Nephron progenitor cell (in vitro differentiated cells): ENCODE data around the gene SH3RF1.
"Not testable (repeated sequence)": the region's sequence is repeated elsewhere in the genome, so short reads cannot be mapped to it uniquely, and the experiment has no call there.

Experiments
- DNase-seq: peaks from one replicate; pipeline ENCODE4 v3.0.0; 2021
- H3K27ac Mint-ChIP-seq: 2 replicates; pipeline ENCODE4 v1.8.0; 2021; ENCODE audit warnings: mild to moderate bottlenecking, moderate library complexity, mixed read lengths
- H3K27me3 Mint-ChIP-seq: 2 replicates; pipeline ENCODE4 v1.8.0; 2021; ENCODE audit warnings: mild to moderate bottlenecking, low read depth, mixed read lengths; ENCODE audit not compliant: poor library complexity
- H3K36me3 Mint-ChIP-seq: 2 replicates; pipeline ENCODE4 v1.8.0; 2021; ENCODE audit warnings: low read depth, mixed read lengths
- H3K4me1 Mint-ChIP-seq: 2 replicates; pipeline ENCODE4 v1.8.0; 2021; ENCODE audit warnings: mixed read lengths
- H3K4me3 Mint-ChIP-seq: 2 replicates; pipeline ENCODE4 v1.8.0; 2021; ENCODE audit warnings: mild to moderate bottlenecking, moderate library complexity, mixed read lengths
- H3K9me3 Mint-ChIP-seq: 2 replicates; pipeline ENCODE4 v1.8.0; 2021; ENCODE audit warnings: mild to moderate bottlenecking, moderate library complexity, mixed read lengths
- TF ChIP-seq, protein P1 (sequence below): fragments of 200-600 bp; sonication (generic); IDR thresholded peaks from 2 replicates; pipeline ENCODE4 v1.5.0; 2021; ENCODE audit warnings: antibody characterized with exemption

The SH3RF1 gene

DNA sequence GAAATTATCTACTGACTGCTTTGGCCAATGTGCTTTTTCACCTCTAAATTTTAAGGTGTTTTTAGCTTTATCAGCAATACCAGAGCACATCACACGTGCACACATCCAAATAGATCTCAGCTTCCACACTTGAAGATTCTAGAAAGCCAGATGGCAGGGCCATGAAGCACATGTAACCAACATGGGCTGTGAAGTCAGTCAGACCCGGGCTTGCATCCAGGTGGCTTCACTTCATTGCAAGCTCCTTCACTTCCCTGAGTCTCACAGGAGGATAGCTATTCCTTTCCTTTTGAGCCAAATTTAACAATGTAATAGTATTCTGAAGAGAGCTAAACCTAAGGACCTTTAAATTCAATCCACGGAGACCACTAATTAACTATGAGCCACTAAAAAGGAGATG lies 86.5 kb downstream of the SH3RF1 start:
- H3K27me3 Mint-ChIP-seq = no peaks in the 10 kb centered on the region
- H3K4me3 Mint-ChIP-seq = no peak overlapping the region
- H3K36me3 Mint-ChIP-seq = no peaks in the 10 kb centered on the region
- no peaks in the 10 kb centered on the region for H3K9me3 Mint-ChIP-seq
- TF ChIP-seq, protein P1, sequence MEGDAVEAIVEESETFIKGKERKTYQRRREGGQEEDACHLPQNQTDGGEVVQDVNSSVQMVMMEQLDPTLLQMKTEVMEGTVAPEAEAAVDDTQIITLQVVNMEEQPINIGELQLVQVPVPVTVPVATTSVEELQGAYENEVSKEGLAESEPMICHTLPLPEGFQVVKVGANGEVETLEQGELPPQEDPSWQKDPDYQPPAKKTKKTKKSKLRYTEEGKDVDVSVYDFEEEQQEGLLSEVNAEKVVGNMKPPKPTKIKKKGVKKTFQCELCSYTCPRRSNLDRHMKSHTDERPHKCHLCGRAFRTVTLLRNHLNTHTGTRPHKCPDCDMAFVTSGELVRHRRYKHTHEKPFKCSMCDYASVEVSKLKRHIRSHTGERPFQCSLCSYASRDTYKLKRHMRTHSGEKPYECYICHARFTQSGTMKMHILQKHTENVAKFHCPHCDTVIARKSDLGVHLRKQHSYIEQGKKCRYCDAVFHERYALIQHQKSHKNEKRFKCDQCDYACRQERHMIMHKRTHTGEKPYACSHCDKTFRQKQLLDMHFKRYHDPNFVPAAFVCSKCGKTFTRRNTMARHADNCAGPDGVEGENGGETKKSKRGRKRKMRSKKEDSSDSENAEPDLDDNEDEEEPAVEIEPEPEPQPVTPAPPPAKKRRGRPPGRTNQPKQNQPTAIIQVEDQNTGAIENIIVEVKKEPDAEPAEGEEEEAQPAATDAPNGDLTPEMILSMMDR = no peak
- peak overlapping the region; percentile 62 for H3K27ac Mint-ChIP-seq
- DNase-seq = no peak
- peaks cover 42% of the 10 kb centered on the region for H3K4me1 Mint-ChIP-seq

DNA sequence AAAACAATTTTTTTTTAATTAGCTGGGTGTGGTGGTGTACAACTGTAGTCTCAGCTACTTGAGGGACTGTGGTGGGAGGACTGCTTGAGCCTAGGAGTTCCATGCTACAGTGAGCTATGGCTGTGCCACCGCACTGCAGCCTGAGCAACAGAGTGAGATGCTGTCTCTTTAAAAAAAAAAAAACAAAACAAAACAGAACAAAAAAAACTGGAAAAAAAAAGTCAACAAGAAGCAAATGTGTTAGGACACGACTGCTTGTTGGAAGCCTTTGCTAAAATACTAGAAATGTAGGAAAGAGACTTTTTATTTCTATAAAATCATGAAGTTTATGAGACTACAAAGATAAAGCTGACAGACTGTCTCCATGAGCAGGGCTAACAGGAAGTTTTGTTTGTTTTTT lies 87.2 kb downstream of the SH3RF1 start:
- Mint-ChIP-seq H3K36me3 (no peaks in the 10 kb centered on the region), H3K4me3 (no peak overlapping the region), H3K27me3 (no peaks in the 10 kb centered on the region), H3K27ac (no peak overlapping the region), H3K4me1 (peaks cover 42% of the 10 kb centered on the region), H3K9me3 (no peaks in the 10 kb centered on the region)
- TF ChIP-seq, protein P1 = no peak
- DNase-seq = no peak

GRCh38 chr4:169179609-169180521 lies 90.9 kb downstream of the SH3RF1 start:
- H3K4me1 Mint-ChIP-seq = peaks cover 42% of the 10 kb centered on the region
- no peaks in the 10 kb centered on the region for H3K36me3 Mint-ChIP-seq
- TF ChIP-seq, protein P1 = no peak
- peak overlapping the region; percentile 18 for H3K4me3 Mint-ChIP-seq
- peak overlapping the region; percentile 91 for H3K27ac Mint-ChIP-seq
- no peaks in the 10 kb centered on the region for H3K27me3 Mint-ChIP-seq
- H3K9me3 Mint-ChIP-seq = no peaks in the 10 kb centered on the region
- DNase-seq = no peak

DNA sequence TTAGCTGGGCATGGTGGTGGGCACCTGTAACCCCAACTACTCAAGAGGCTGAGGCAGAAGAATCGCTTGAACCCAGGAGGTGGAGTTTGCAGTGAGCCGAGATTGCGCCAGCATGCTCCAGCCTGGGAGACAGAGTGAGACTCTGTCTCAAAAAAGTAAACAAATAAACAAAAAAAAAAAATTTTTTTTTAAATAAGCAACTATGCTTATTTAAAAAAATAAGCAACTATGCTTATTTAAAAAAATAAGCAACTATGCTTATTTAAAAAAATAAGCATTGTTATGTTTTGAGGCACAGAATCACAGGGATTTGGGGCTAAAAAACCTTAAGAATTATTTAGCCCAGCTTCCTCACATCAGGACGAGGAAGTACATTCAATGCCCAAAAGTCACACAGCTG lies 92.7 kb downstream of the SH3RF1 start:
- H3K27me3 Mint-ChIP-seq, H3K9me3 Mint-ChIP-seq, H3K4me3 Mint-ChIP-seq, H3K27ac Mint-ChIP-seq, H3K36me3 Mint-ChIP-seq, DNase-seq: not testable (repeated sequence)
- H3K4me1 Mint-ChIP-seq = peaks cover 37% of the 10 kb centered on the region

DNA sequence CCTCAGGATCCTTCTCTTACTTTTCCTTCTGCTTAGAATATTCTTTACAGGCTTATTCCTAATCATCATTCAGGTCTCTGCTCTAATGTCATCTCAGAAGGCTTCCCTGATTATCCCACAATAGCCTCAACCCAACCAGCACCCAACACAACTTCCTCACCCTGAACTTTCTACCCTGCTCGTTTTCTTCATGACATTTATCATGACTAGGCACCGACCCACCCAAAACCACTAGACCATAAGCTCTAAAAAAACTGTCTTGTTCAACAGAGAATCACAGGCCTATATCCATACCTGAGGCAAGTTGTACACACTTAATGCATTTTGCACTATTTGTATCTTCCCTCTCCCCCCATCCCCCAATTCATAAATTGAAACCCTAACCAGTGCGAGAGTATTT lies 95.3 kb downstream of the SH3RF1 start:
- DNase-seq = no peak
- Mint-ChIP-seq H3K4me1 (peaks cover 27% of the 10 kb centered on the region), H3K27ac (no peak overlapping the region), H3K4me3 (no peak overlapping the region), H3K27me3 (no peaks in the 10 kb centered on the region), H3K36me3 (peaks cover 3% of the 10 kb centered on the region), H3K9me3 (no peaks in the 10 kb centered on the region)
- TF ChIP-seq, protein P1 = no peak

DNA sequence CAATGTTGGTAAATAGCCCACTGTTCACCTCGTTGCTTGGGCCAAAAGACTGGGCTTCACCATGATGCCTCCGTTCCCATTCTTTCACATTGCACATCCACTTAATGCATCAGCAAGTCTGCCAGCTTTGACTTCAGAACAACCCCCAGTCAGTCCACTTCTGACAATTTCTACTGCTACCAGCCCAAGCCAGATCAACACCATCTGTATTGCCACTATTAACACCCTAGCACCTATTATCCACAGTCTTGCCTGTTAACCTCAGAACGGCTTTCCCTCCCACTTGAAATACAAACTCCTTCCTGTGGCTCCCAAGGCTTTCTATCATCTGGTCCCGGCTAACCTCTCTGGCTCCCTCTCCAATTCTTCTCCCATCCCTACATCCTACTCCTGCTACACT lies 95.7 kb downstream of the SH3RF1 start:
- Mint-ChIP-seq H3K27ac (no peak overlapping the region), H3K27me3 (no peaks in the 10 kb centered on the region), H3K36me3 (peaks cover 5% of the 10 kb centered on the region), H3K4me1 (peaks cover 22% of the 10 kb centered on the region), H3K9me3 (no peaks in the 10 kb centered on the region), H3K4me3 (no peak overlapping the region)
- TF ChIP-seq, protein P1 = no peak
- no peak for DNase-seq
